ENCODE results near the gene HBG1. TPM values are rescaled to one million over a fixed set of nuclear protein-coding genes. Genes with fewer than 3 reads are reported as not detected.

Gene HBG1
- total RNA-seq, 4 donors from 2014 or later: not detected

DNA sequence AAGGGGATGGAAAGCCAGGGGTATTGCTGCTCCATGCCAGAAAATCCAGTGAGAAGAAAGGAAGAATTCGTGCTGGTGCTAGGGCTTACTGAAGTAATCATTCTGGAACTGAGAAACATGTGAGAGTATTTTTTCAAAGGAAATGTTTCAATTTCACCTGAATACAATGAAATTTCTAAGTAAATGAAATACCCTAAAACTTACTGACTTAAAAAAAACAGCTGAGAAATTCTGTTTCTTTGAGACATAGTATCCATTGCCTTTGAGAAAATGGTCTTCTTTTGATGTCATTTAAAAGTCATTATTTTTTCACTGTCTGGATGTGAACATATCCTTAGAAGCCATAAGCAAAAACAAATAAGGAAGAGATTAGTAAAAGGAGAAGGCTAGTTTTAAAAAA is 49.1 kb downstream of the HBG1 start, which contains the start of gene OR51V1:
TSS of gene OR51V1 (minus strand) at position 101 of the 400 bp plus-strand sequence. CDS start at position 101, 0 bp downstream.
- no peak for ATAC-seq (ENCODE audit: low FRiP score)
- DNase-seq (ENCODE audit: low spot score): no peak
- no peak for TF ChIP-seq CTCF (IDR thresholded peaks at IDR 0.05)

DNA sequence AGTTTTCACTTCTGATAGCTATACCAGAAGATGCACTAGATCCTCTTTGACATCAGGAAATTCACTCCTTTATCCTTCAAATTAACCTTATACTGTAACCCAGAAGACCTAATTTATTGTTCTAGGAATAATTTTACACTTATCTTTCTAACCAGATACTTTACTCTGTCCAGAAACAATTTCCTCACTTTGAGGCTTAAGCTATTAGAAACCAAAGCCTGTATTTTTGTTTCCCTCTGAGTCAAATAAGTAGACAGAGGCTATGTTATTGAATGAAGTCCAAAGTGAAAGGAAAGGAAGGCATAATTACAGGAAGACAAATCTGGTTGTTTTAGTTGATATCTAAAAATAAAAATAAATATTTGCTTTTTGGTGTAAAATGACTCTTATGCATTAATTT is 51.4 kb downstream of the HBG1 start:
- no peak for DNase-seq (ENCODE audit: low spot score)
- no peak for ATAC-seq (ENCODE audit: low FRiP score)
- no peak for TF ChIP-seq CTCF (IDR thresholded peaks at IDR 0.05)

Other genes with a start within 250 kb of the HBG1 start
- gene OR52J3, start 203.3 kb downstream of the HBG1 start, total RNA-seq: not detected
- gene OR52E2, start 190.2 kb downstream of the HBG1 start, total RNA-seq: not detected
- not detected for gene OR52E1, start 180.3 kb downstream of the HBG1 start, total RNA-seq
- gene OR52A5, start 111.5 kb downstream of the HBG1 start, total RNA-seq: not detected
- gene OR52A1, start 95.1 kb downstream of the HBG1 start, total RNA-seq: not detected
- not detected for gene OR51V1, start 49.2 kb downstream of the HBG1 start, total RNA-seq
- 1,000 to 10,000 TPM in 1 of 4 donors, 100 to 1,000 TPM in 3; 160 to 1,928 (median 219) TPM for gene HBB, start 22.8 kb downstream of the HBG1 start, total RNA-seq
- 1 to 10 TPM in 2 of 4 donors, not detected in 2; 1.1 to 3.2 TPM for gene HBD, start 15.4 kb downstream of the HBG1 start, total RNA-seq
- 1 to 10 TPM in 1 of 4 donors, not detected in 3; 2.1 TPM for gene HBG2, start 4.9 kb upstream of the HBG1 start, total RNA-seq
- gene HBE1, start 20.1 kb upstream of the HBG1 start, total RNA-seq: not detected
- not detected for gene OR51B4, start 52.1 kb upstream of the HBG1 start, total RNA-seq
- 1 to 10 TPM in 1 of 4 donors, under 1 TPM in 1, not detected in 2; 0.46 to 1.1 TPM for gene OR51B2, start 74.4 kb upstream of the HBG1 start, total RNA-seq
- under 1 TPM in 3 of 4 donors, not detected in 1; 0.36 to 0.63 (median 0.46) TPM for gene OR51B5, start 93.7 kb upstream of the HBG1 start, total RNA-seq
- not detected for gene OR51B6, start 101.7 kb upstream of the HBG1 start, total RNA-seq
- not detected for gene OR51M1, start 134.0 kb upstream of the HBG1 start, total RNA-seq
- gene OR51Q1, start 172.3 kb upstream of the HBG1 start, total RNA-seq: not detected
- gene OR51I1, start 191.7 kb upstream of the HBG1 start, total RNA-seq: under 1 TPM in 1 of 4 donors, not detected in 3; 0.96 TPM
- not detected for gene OR51I2, start 199.5 kb upstream of the HBG1 start, total RNA-seq
- gene OR52D1, start 238.8 kb upstream of the HBG1 start, total RNA-seq: not detected

All from omental fat pad (tissue), 4 donors.